ENCODE measurements around the gene HECTD1. TPM values are rescaled to one million over a fixed set of nuclear protein-coding genes. Genes with fewer than 3 reads are reported as not detected.

The HECTD1 gene
- total RNA-seq, 8 experiments from 2014 or later, result 98.6 to 560 (median 132) TPM

DNA sequence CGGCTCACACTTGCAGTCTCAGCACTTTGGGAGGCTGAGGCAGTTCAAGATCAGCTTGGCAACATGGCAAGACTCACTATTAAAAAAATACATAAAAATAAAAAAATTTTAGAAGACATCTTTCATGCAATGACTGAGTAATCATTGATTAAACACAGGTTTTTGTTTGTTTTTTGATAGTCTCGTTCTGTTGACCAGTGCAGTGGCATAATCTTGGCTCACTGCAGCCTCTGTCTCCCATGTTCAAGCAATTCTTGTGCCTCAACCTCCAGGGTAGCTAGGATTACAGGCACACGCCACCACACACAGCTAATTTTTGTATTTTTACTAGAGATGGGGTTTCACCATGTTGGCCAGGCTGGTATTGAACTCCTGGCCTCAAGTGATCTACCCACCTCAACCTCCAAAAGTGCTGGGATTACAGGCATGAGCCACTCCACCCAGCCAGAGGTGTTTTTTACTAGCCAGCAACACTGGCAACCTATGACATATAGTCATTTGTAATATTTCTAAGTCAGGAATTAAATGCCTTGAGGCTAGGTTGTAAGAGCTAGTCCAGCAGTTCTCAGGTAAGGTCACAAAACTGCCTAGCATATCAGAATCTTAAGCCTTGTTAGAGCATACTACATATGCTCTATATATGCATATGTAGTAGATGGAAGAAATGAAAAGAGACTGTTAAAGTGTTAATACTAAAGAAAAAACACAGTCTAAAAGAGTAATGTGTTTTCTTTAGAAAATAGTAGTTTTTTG, 27.1 kb downstream of the HECTD1 start:
- no peak for ATAC-seq (replicated peaks in 6 of 8)
- H3K4me3 ChIP-seq, result no peak overlapping the region
- in situ Hi-C loops (cut with MboI; ENCODE audit: low pct_unique_long_range_greater_than_20kb in 2 of 9, low sequenced_read_pairs in 9 of 9, unreplicated experiment in 9 of 9), result no loop called here
- WGBS, 10 experiments, result 58 to 100% (median 100%) methylated on average over 1 to 3 of the region's 3 CpGs; no CpG with 5 or more reads in 1 of the 10 experiments
- H3K27ac ChIP-seq, result no peak overlapping the region
- no peaks in the 10 kb centered on the region for H3K4me1 ChIP-seq (replicated peaks in 1 of 2)

DNA sequence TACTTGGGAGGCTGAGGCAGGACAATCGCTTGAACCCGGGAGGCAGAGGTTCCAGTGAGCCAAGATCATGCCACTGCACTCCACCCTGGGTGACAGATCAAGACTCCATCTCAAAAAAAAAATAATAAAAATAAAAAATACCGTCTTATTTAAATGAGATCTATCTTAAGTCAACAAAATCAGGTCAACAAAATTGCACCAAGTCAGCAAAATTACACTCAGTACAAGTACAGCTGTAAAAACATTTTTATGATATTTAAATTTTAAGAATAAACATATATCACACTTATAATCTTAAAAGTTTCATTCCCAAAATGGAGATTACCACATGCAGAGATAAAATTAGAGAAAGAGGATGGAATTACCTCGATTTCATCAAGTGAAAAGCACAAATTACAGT, 33.2 kb downstream of the HECTD1 start:
- WGBS, 10 experiments, result 91 to 100% (median 100%) methylated on average over 2 to 4 of the region's 4 CpGs; no CpG with 5 or more reads in 1 of the 10 experiments
- H3K27ac ChIP-seq, result no peak overlapping the region
- ATAC-seq (replicated peaks in 6 of 8), result no peak
- no peak overlapping the region for H3K4me3 ChIP-seq
- no peaks in the 10 kb centered on the region for H3K4me1 ChIP-seq (replicated peaks in 1 of 2)
- in situ Hi-C loops (cut with MboI; ENCODE audit: low pct_unique_long_range_greater_than_20kb in 2 of 9, low sequenced_read_pairs in 9 of 9, unreplicated experiment in 9 of 9), result loop anchor here in 1 of 9 experiments (25.0 kb wide), 1 partner anchor 163 kb away; no protein-coding TSS in a partner anchor

DNA sequence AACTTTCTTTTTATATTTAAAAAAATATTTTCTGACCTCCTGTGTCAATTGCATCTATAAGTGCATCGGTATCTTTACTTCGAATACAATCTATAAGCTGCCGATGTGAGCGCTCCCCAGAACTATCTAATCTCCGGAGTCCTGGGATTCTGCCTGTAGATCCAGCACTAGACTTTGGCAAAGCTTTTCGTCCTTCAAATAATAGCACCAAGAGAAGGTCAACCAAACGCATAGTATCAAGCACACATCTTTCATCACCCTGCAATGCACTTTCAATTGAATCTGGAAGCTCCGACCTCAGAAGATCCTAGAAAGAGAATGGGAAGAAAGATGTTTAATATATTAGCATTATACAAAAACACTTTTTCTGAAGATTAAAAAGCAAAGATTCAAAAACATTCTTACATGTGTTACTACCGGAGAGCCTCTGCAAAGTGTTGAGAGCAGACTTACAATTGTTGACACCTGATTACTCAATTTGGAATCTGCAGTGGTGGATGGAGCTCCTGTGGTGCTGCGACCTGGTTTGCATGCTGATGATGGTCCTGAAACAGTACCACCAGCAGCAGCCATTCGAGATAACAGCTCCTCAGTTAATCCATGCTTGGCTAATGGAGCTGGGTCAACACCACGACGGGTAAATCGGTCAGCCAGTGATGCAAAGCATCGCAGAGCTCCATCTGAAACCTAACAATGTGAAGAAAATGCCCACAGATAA, 34.3 kb downstream of the HECTD1 start:
- in situ Hi-C loops (cut with MboI; ENCODE audit: low pct_unique_long_range_greater_than_20kb in 2 of 9, low sequenced_read_pairs in 9 of 9, unreplicated experiment in 9 of 9), result loop anchor here in 1 of 9 experiments (25.0 kb wide), 1 partner anchor 164 kb away; no protein-coding TSS in a partner anchor
- no peak for ATAC-seq (replicated peaks in 6 of 8)
- 90 to 100% (median 97%) methylated on average over 4 to 13 of the region's 15 CpGs for WGBS, 10 experiments

DNA sequence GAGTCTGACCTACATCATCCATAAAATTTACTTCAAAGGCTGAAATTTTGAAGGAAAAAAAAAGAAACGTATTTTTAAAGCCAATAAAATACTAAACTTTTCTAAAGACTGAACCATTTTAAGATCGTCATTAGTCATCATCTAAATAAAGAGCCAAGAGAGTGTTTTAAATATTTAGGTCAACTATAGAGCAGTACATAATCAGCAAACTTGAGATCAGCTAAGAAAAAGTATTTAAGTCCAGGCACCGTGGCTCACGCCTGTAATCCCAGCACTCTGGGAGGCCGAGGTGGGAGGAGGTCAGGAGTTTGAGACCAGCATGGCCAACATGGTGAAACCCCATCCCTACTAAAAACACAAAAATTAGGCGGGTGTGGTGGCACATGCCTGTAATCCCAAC, 35.5 kb downstream of the HECTD1 start:
- no peak overlapping the region for H3K27ac ChIP-seq
- WGBS, 10 experiments, result 60 to 100% (median 90%) methylated on average over 2 to 6 of the region's 6 CpGs
- no peak for ATAC-seq (replicated peaks in 6 of 8)

More for the DNA sequence above, 34.3 kb downstream of the HECTD1 start:
- no peaks in the 10 kb centered on the region for H3K4me1 ChIP-seq (replicated peaks in 1 of 2)
- no peak overlapping the region for H3K4me3 ChIP-seq
- no peak overlapping the region for H3K27ac ChIP-seq

DNA sequence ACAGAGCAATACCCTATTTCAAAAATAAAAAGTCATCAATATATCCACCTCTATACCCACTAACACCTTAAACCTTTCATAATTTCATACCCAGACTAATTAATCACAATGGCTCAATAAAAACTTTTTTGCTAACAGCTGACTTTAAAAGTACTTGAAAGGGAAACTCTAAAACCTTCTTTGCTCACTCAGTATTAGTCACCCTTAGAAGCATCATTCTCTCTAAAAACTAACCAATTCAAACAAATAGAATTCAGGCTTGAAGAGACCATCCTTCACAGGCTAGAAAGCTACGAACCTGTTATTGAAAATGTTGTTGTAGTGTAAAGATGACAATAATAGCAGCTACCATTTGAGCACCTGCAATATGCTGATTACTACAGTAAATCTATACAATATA, 37.2 kb downstream of the HECTD1 start:
- ATAC-seq (replicated peaks in 6 of 8), result no peak
- H3K4me1 ChIP-seq (replicated peaks in 1 of 2), result no peaks in the 10 kb centered on the region
- WGBS, 10 experiments, result 40 to 90% (median 88%) methylated on average over 1 of the region's 1 CpG; no CpG with 5 or more reads in 4 of the 10 experiments
- in situ Hi-C loops (cut with MboI; ENCODE audit: low pct_unique_long_range_greater_than_20kb in 2 of 9, low sequenced_read_pairs in 9 of 9, unreplicated experiment in 9 of 9), result loop anchor here in 1 of 9 experiments (25.0 kb wide), 1 partner anchor 167 kb away; no protein-coding TSS in a partner anchor
- H3K27ac ChIP-seq, result no peak overlapping the region
- H3K4me3 ChIP-seq, result no peak overlapping the region

More for the DNA sequence above, 35.5 kb downstream of the HECTD1 start:
- in situ Hi-C loops (cut with MboI; ENCODE audit: low pct_unique_long_range_greater_than_20kb in 2 of 9, low sequenced_read_pairs in 9 of 9, unreplicated experiment in 9 of 9), result loop anchor here in 1 of 9 experiments (25.0 kb wide), 1 partner anchor 165 kb away; no protein-coding TSS in a partner anchor
- H3K4me3 ChIP-seq, result no peak overlapping the region
- no peaks in the 10 kb centered on the region for H3K4me1 ChIP-seq (replicated peaks in 1 of 2)

DNA sequence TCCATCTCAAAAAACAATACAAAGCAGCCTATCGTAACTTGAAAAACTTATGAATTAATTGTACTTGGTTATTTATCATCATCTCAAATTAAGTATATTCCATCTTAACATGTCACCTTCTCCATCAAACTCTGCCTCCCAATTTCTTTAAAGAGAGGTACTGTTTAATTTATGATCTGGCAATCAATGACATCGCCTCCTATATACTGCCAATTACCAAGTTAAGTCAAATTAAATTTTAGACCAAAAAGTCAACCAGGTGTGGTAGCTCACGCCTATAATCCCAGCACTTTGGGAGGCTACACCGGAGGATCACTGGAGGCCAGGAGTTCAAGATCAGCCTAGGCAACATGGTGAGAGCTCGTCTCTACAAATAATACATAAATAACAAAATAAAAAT, 37.7 kb downstream of the HECTD1 start:
- H3K27ac ChIP-seq, result no peak overlapping the region
- no peak overlapping the region for H3K4me3 ChIP-seq
- in situ Hi-C loops (cut with MboI; ENCODE audit: low pct_unique_long_range_greater_than_20kb in 2 of 9, low sequenced_read_pairs in 9 of 9, unreplicated experiment in 9 of 9), result loop anchor here in 1 of 9 experiments (25.0 kb wide), 1 partner anchor 167 kb away; no protein-coding TSS in a partner anchor
- ATAC-seq (replicated peaks in 6 of 8), result no peak
- 93 to 100% (median 100%) methylated on average over 1 to 5 of the region's 5 CpGs; no CpG with 5 or more reads in 1 of the 10 experiments for WGBS, 10 experiments
- no peaks in the 10 kb centered on the region for H3K4me1 ChIP-seq (replicated peaks in 1 of 2)

DNA sequence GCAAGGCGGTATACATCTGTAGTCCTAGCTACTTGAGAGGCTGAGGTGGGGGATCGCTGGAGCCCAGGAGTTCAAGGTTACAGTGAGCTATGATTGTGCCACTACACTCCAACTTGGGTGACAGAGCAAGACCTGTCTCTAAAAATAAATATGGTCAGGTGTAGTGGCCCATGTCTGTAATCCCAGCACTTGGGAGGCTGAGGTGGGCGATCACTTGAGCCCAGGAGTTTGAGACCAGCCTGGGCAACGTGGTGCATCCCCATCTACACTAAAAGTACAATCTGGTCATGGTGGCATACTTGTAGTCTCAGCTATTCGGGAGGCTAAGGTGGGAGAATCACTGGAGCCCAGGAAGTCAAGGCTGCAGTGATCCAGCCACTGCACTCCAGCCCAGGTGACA, 40.6 kb downstream of the HECTD1 start:
- WGBS, 10 experiments, result 96 to 100% (median 100%) methylated on average over 1 to 4 of the region's 5 CpGs; no CpG with 5 or more reads in 4 of the 10 experiments
- H3K27ac ChIP-seq, result no peak overlapping the region
- H3K4me3 ChIP-seq, result no peak overlapping the region
- in situ Hi-C loops (cut with MboI; ENCODE audit: low pct_unique_long_range_greater_than_20kb in 2 of 9, low sequenced_read_pairs in 9 of 9, unreplicated experiment in 9 of 9), result loop anchor here in 1 of 9 experiments (25.0 kb wide), 1 partner anchor 170 kb away; no protein-coding TSS in a partner anchor
- H3K4me1 ChIP-seq (replicated peaks in 1 of 2), result no peaks in the 10 kb centered on the region
- ATAC-seq (replicated peaks in 6 of 8), result no peak

DNA sequence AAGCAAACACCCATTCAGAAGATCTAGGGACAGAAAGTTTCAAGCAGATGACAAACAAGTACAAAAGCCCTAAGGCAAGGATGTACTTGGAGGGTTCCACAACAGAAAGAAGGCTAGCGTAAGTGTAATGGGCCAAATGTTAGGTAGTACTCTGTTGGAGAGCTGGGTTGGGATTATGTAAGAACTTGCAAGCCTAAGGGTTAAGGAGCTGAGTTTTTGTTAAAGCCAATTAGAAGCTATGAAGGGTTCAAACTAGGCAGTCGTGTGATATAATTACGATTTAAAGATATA, 41.4 kb downstream of the HECTD1 start:
- no peak overlapping the region for H3K4me3 ChIP-seq
- ATAC-seq (replicated peaks in 6 of 8), result peak in 1 of 8 experiments; percentile 3
- no peaks in the 10 kb centered on the region for H3K4me1 ChIP-seq (replicated peaks in 1 of 2)
- in situ Hi-C loops (cut with MboI; ENCODE audit: low pct_unique_long_range_greater_than_20kb in 2 of 9, low sequenced_read_pairs in 9 of 9, unreplicated experiment in 9 of 9), result loop anchor here in 1 of 9 experiments (25.0 kb wide), 1 partner anchor 171 kb away; no protein-coding TSS in a partner anchor
- no peak overlapping the region for H3K27ac ChIP-seq
- WGBS, 10 experiments, result 43 to 100% (median 100%) methylated on average over 1 to 3 of the region's 3 CpGs; no CpG with 5 or more reads in 4 of the 10 experiments

DNA sequence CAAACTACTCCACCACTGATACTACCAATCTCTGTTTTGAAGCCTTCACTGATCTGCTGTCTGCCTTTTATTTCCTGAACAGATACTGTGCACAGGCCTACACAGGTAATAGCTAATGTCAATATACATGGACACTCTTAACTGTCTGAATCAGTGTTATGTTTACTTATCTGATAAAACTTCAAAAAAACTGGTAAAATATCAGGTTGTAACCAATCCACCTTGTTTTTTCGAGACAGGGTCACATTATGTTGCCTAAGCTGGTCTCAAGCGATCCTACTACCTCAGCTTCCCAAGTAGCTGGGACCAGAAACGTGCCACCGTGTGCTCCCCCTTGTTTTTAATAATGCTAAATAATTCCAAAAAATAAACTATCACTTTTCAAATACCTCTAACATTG, 43.5 kb downstream of the HECTD1 start:
- in situ Hi-C loops (cut with MboI; ENCODE audit: low pct_unique_long_range_greater_than_20kb in 2 of 9, low sequenced_read_pairs in 9 of 9, unreplicated experiment in 9 of 9), result loop anchor here in 1 of 9 experiments (25.0 kb wide), 1 partner anchor 173 kb away; no protein-coding TSS in a partner anchor
- Histone ChIP-seq H3K27ac (no peak overlapping the region), H3K4me3 (no peak overlapping the region), H3K4me1 (replicated peaks in 1 of 2) (no peaks in the 10 kb centered on the region)
- ATAC-seq (replicated peaks in 6 of 8), result no peak
- WGBS, 10 experiments, result 40 to 100% (median 95%) methylated on average over 1 to 4 of the region's 4 CpGs; no CpG with 5 or more reads in 2 of the 10 experiments

DNA sequence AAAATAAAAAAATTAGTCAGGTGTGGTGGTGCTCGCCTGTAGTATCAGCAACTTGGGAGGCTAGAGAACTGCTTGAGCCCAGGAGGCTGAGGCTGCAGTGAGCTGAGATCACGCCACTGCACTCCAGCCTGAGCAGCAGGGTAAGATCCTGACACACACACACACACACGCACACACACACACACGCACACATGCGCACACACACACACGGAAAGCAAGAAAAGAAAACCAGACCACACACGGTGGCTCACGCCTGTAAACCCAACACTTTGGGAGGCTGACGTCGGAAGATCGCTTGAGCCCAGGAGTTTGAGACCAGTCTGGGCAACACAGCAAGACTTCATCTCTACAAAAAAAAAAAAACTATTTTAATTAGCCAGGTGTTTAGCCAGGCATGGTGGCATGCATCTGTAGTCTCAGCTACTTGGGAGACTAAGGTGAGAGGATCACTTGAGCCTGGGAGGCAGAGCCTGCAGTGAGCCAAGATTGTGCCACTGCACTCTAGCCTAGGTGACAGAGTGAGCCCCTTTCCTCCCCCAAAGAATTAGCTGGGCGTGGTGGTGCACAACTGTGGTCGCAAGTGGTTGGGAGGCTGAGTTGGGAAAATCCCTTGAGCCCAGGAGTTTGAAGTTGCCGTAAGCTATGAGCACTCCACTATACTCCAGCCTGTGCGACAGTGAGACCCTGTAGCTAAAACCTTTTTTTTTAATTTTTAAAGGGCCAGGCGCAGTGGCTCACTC, 44.5 kb downstream of the HECTD1 start:
- in situ Hi-C loops (cut with MboI; ENCODE audit: low pct_unique_long_range_greater_than_20kb in 2 of 9, low sequenced_read_pairs in 9 of 9, unreplicated experiment in 9 of 9), result loop anchor here in 1 of 9 experiments (25.0 kb wide), 1 partner anchor 174 kb away; no protein-coding TSS in a partner anchor
- peak in 1 of 8 experiments; percentile 4 for ATAC-seq (replicated peaks in 6 of 8)
- Histone ChIP-seq H3K4me3 (no peak overlapping the region), H3K27ac (no peak overlapping the region), H3K4me1 (replicated peaks in 1 of 2) (no peaks in the 10 kb centered on the region)
- 20 to 100% (median 92%) methylated on average over 1 to 6 of the region's 16 CpGs; no CpG with 5 or more reads in 2 of the 10 experiments for WGBS, 10 experiments

DNA sequence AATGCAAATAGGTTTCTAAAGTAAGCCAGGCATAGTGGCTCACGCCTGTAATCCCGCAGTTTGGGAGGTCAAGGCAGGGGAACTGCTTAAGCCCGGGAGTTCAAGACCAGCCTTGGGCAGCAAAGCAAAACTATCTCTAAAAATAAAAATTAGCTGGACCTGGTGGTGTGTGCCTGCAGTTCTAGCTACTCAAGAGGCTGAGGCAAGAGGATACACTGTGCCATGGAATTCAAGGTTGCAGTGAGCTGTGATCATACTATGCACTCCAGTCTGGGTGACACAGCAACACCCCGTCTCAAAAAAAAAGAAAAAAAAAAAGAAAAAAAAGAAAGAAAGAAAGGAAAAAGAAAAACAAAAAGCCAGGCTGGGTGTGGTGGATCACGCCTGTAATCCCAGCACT, 46.3 kb downstream of the HECTD1 start:
- in situ Hi-C loops (cut with MboI; ENCODE audit: low pct_unique_long_range_greater_than_20kb in 2 of 9, low sequenced_read_pairs in 9 of 9, unreplicated experiment in 9 of 9), result loop anchor here in 1 of 9 experiments (25.0 kb wide), 1 partner anchor 176 kb away; no protein-coding TSS in a partner anchor
- Histone ChIP-seq H3K4me1 (replicated peaks in 1 of 2) (no peaks in the 10 kb centered on the region), H3K27ac (no peak overlapping the region), H3K4me3 (no peak overlapping the region)
- WGBS, 10 experiments, result 54 to 100% (median 93%) methylated on average over 1 to 5 of the region's 5 CpGs; no CpG with 5 or more reads in 2 of the 10 experiments
- no peak for ATAC-seq (replicated peaks in 6 of 8)

DNA sequence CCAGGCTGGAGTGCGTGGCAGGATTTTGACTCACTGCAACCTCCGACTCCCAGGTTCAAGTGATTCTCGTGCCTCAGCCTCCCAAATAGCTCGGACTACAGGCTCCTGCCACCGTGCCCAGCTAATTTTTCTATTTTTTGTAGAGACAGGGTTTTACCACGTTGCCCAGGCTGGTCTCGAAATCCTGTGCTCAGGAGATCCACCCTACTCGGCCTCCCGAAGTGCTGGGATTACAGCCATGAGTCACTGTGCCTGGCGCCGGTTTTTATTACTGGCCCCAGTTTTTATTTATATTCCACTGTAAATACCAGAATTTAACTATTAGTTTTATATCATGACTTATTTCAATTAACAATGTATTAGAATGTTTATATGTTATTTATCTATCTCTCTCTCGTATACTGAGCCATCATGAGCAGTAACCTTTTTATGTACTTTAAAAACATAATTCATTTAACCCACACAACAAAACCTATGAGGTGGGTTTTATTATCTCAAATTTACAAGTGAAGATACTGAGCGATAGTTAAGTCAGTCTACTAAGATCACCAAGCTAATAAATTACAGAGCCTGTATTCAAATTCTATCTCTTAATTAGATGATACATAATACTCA, 47.8 kb downstream of the HECTD1 start:
- peak in 1 of 8 experiments; percentile 25 for ATAC-seq (replicated peaks in 6 of 8)
- H3K4me1 ChIP-seq (replicated peaks in 1 of 2), result no peaks in the 10 kb centered on the region
- no peak overlapping the region for H3K4me3 ChIP-seq
- in situ Hi-C loops (cut with MboI; ENCODE audit: low pct_unique_long_range_greater_than_20kb in 2 of 9, low sequenced_read_pairs in 9 of 9, unreplicated experiment in 9 of 9), result loop anchor here in 1 of 9 experiments (25.0 kb wide), 1 partner anchor 178 kb away; no protein-coding TSS in a partner anchor
- WGBS, 10 experiments, result 22 to 100% (median 84%) methylated on average over 2 to 12 of the region's 13 CpGs
- no peak overlapping the region for H3K27ac ChIP-seq
